GM23338 (cell line): Measurements from ENCODE around the gene FSIP1. TPM values are rescaled to one million over a fixed set of nuclear protein-coding genes. Genes with fewer than 3 reads are reported as not detected.

Source experiments
- ATAC-seq: fragments of 200-7000 bp; cut with Tn5 transposase; 3 replicates; pipeline ENCODE4 v1.9.1; 2020
- DNase-seq: peaks from one replicate; pipeline ENCODE4 v3.0.0-alpha.2; 2015; ENCODE audit warnings: low spot score
- H2AFZ ChIP-seq: fragments of 200-600 bp; sonication (generic); 2 replicates; pipeline ENCODE4 v1.8.0; 2016; ENCODE audit warnings: antibody characterized with exemption, mild to moderate bottlenecking, moderate library complexity
- H3F3A ChIP-seq: fragments of 200-600 bp; sonication (generic); replicated peaks from 2 replicates; pipeline ENCODE4 v1.8.0; 2017; ENCODE audit warnings: antibody characterized with exemption, mixed run types, low read depth
- H3K27ac ChIP-seq: fragments of 200-600 bp; sonication (generic); 2 replicates; pipeline ENCODE4 v1.6.1; 2016; ENCODE audit warnings: low read depth
- H3K27me3 ChIP-seq: fragments of 200-600 bp; sonication (generic); 2 replicates; pipeline ENCODE4 v1.8.0; 2016; ENCODE audit warnings: mild to moderate bottlenecking, mixed run types, moderate library complexity; ENCODE audit not compliant: insufficient read depth
- H3K36me3 ChIP-seq: fragments of 200-600 bp; sonication (generic); 2 replicates; pipeline ENCODE4 v1.8.0; 2016; ENCODE audit warnings: mild to moderate bottlenecking; ENCODE audit not compliant: insufficient read depth
- H3K4me1 ChIP-seq: fragments of 200-600 bp; sonication (generic); 2 replicates; pipeline ENCODE4 v1.8.0; 2016; ENCODE audit warnings: mild to moderate bottlenecking, moderate library complexity; ENCODE audit not compliant: insufficient read depth
- H3K4me2 ChIP-seq: fragments of 200-600 bp; sonication (generic); 2 replicates; pipeline ENCODE4 v1.7.1; 2017; ENCODE audit warnings: mixed run types
- H3K4me3 ChIP-seq: fragments of 200-600 bp; sonication (generic); 2 replicates; pipeline ENCODE4 v1.6.1; 2016; ENCODE audit warnings: mixed run types
- H3K79me2 ChIP-seq: fragments of 200-600 bp; sonication (generic); replicated peaks from 2 replicates; pipeline ENCODE4 v1.8.0; 2017; ENCODE audit warnings: mild to moderate bottlenecking; ENCODE audit not compliant: insufficient read depth
- H3K9me2 ChIP-seq: fragments of 200-600 bp; sonication (generic); 2 replicates; pipeline ENCODE4 v1.8.0; 2017; ENCODE audit not compliant: insufficient read depth
- H4K20me1 ChIP-seq: fragments of 200-600 bp; sonication (generic); replicated peaks from 2 replicates; pipeline ENCODE4 v1.8.0; 2017; ENCODE audit warnings: mild to moderate bottlenecking; ENCODE audit not compliant: insufficient read depth
- H3K27ac Mint-ChIP-seq: 2 replicates; pipeline ENCODE4 v1.8.0; 2020; ENCODE audit warnings: inconsistent platforms, mild to moderate bottlenecking, moderate library complexity, mixed read lengths
- H3K27me3 Mint-ChIP-seq: 3 replicates; pipeline ENCODE4 v1.8.0; 2022; ENCODE audit warnings: low read depth, mild to moderate bottlenecking, moderate library complexity, mixed read lengths, inconsistent platforms; ENCODE audit not compliant: insufficient read depth, poor library complexity
- H3K36me3 Mint-ChIP-seq: 3 replicates; pipeline ENCODE4 v1.8.0; 2021; ENCODE audit warnings: low read depth, mild to moderate bottlenecking, inconsistent platforms, moderate library complexity, mixed read lengths
- H3K4me1 Mint-ChIP-seq: 3 replicates; pipeline ENCODE4 v1.8.0; 2020; ENCODE audit warnings: mild to moderate bottlenecking, inconsistent platforms, mixed read lengths
- H3K4me3 Mint-ChIP-seq: 3 replicates; pipeline ENCODE4 v1.8.0; 2021; ENCODE audit warnings: moderate library complexity, mild to moderate bottlenecking, inconsistent platforms, mixed read lengths
- H3K9me3 Mint-ChIP-seq: 3 replicates; pipeline ENCODE4 v1.8.0; 2020; ENCODE audit warnings: moderate library complexity, mild to moderate bottlenecking, inconsistent platforms, mixed read lengths
- CREB1 ChIP-seq: fragments of 250-450 bp; sonication (Bioruptor Pico); IDR thresholded peaks from 2 replicates; pipeline ENCODE4 v1.5.0; 2020; ENCODE audit warnings: low read depth, mild to moderate bottlenecking, moderate library complexity
- CTCF ChIP-seq, 2 experiments: fragments of 200-600 bp in 1 of 2; sonication (generic) in 1 of 2; conservative IDR thresholded peaks; 2 replicates each; pipeline versions ENCODE4 v1.5.1 to v1.6.1; 2016 to 2017; ENCODE audit warnings: antibody characterized with exemption in 2 of 2, low read depth in 2 of 2, mild to moderate bottlenecking in 2 of 2, moderate library complexity in 1 of 2
- ETS1 ChIP-seq: IDR thresholded peaks from 2 replicates; pipeline ENCODE4 v1.6.1; 2016; ENCODE audit warnings: antibody characterized with exemption
- EZH2 ChIP-seq: fragments of 200-600 bp; sonication (generic); IDR thresholded peaks from one replicate; pipeline ENCODE4 v1.8.0; 2017; ENCODE audit warnings: antibody characterized with exemption, mild to moderate bottlenecking, low read depth; ENCODE audit not compliant: unreplicated experiment
- EZH2phosphoT487 ChIP-seq: fragments of 200-600 bp; sonication (generic); IDR thresholded peaks from one replicate; pipeline ENCODE4 v1.8.1; 2018; ENCODE audit warnings: antibody characterized with exemption; ENCODE audit not compliant: unreplicated experiment
- JUNB ChIP-seq: IDR thresholded peaks from one replicate; pipeline ENCODE4 v1.6.1; 2016; ENCODE audit warnings: antibody characterized with exemption; ENCODE audit not compliant: unreplicated experiment
- NANOG ChIP-seq: IDR thresholded peaks from 2 replicates; pipeline ENCODE4 v1.6.1; 2016; ENCODE audit warnings: antibody characterized with exemption, borderline replicate concordance
- POLR2AphosphoS5 ChIP-seq: IDR thresholded peaks from 2 replicates; pipeline ENCODE4 v1.6.1; 2016; ENCODE audit warnings: antibody characterized with exemption, low read depth
- REST ChIP-seq: IDR thresholded peaks from one replicate; pipeline ENCODE4 v1.6.1; 2018; ENCODE audit warnings: antibody characterized with exemption; ENCODE audit not compliant: unreplicated experiment
- STAT1 ChIP-seq: IDR thresholded peaks from one replicate; pipeline ENCODE4 v1.6.1; 2016; ENCODE audit warnings: antibody characterized with exemption; ENCODE audit not compliant: unreplicated experiment
- ZNF114 ChIP-seq: fragments of 250-450 bp; sonication (Bioruptor Pico); IDR thresholded peaks from 2 replicates; pipeline ENCODE4 v1.5.0; 2020; ENCODE audit warnings: mild to moderate bottlenecking, moderate library complexity
- ZNF331 ChIP-seq: fragments of 250-450 bp; sonication (Bioruptor Pico); IDR thresholded peaks from 2 replicates; pipeline ENCODE4 v1.5.0; 2020; ENCODE audit warnings: low read depth, mild to moderate bottlenecking, moderate library complexity
- polyA plus RNA-seq: library from polyadenylated mRNA; unstranded; fragments of >200 nt; fragmentation: Nextera tagmentation; extraction: Ambion mirVana; gene quantifications from 2 replicates; pipeline ENCODE4 v1.2.1, GENCODE V29; 2016
- total RNA-seq: library from RNA; depleted of rRNA; stranded (reverse); fragments of >200 nt; shearing (Covaris generic); gene quantifications from 2 replicates; pipeline ENCODE4 v1.2.3, GENCODE V29; 2014

The FSIP1 gene
- total and polyA plus RNA-seq, 2 experiments from 2014 or later: 0.92 to 2.1 TPM

GRCh38 chr15:39574427-39574826 is 208.2 kb downstream of the FSIP1 start:
- Mint-ChIP-seq H3K27me3 (peaks cover 2% of the 10 kb centered on the region), H3K36me3 (no peaks in the 10 kb centered on the region), H3K4me1 (peaks cover 12% of the 10 kb centered on the region), H3K4me3 (no peak overlapping the region), H3K9me3 (no peaks in the 10 kb centered on the region), H3K27ac (no peak overlapping the region)
- no peaks in the 10 kb centered on the region for H3K79me2 ChIP-seq
- H3K4me1 ChIP-seq: peaks cover 9% of the 10 kb centered on the region; the same call in 1 of the 2 replicates
- TF ChIP-seq NANOG (no peak), EZH2phosphoT487 (no peak), ZNF331 (CRISPR knock-in tag) (no peak), POLR2AphosphoS5 (no peak)
- H3K27me3 ChIP-seq: peaks cover 10% of the 10 kb centered on the region; the same call in 1 of the 2 replicates
- no peaks in the 10 kb centered on the region for H4K20me1 ChIP-seq
- H3K9me2 ChIP-seq: peaks cover 14% of the 10 kb centered on the region; the same call in 1 of the 2 replicates
- no peak overlapping the region for H3K4me3 ChIP-seq
- no peak for DNase-seq
- H3F3A ChIP-seq: no peaks in the 10 kb centered on the region
- no peak overlapping the region for H2AFZ ChIP-seq
- no peak overlapping the region for H3K4me2 ChIP-seq
- no peaks in the 10 kb centered on the region for H3K36me3 ChIP-seq
- no peak overlapping the region for H3K27ac ChIP-seq
- no peak for ATAC-seq

- Mint-ChIP-seq H3K27me3 (no peaks in the 10 kb centered on the region), H3K9me3 (no peaks in the 10 kb centered on the region), H3K36me3 (no peaks in the 10 kb centered on the region), H3K4me3 (no peak overlapping the region), H3K27ac (no peak overlapping the region), H3K4me1 (peaks cover 6% of the 10 kb centered on the region)
- Histone ChIP-seq H3K27ac (no peak overlapping the region), H3K27me3 (peaks cover 6% of the 10 kb centered on the region; the same call in 1 of the 2 replicates), H3K4me1 (peaks cover 5% of the 10 kb centered on the region; the same call in 1 of the 2 replicates), H3K4me2 (no peak overlapping the region), H4K20me1 (no peaks in the 10 kb centered on the region), H3K4me3 (no peak overlapping the region), H3F3A (no peaks in the 10 kb centered on the region), H3K79me2 (no peaks in the 10 kb centered on the region), H3K36me3 (no peaks in the 10 kb centered on the region), H2AFZ (no peak overlapping the region), H3K9me2 (peaks cover 15% of the 10 kb centered on the region; the same call in 1 of the 2 replicates)
- DNase-seq (no peak), ATAC-seq (no peak)
- no peak for TF ChIP-seq NANOG
- TF ChIP-seq EZH2phosphoT487: no peak
- no peak for TF ChIP-seq REST
- TF ChIP-seq CTCF (conservative IDR thresholded peaks at IDR 0.05; ENCODE audit: low read depth in 2 of 2): no peak
- TF ChIP-seq CREB1: no peak
- no peak for TF ChIP-seq JUNB
- TF ChIP-seq ZNF331 (CRISPR knock-in tag): no peak
- TF ChIP-seq ETS1: no peak
- TF ChIP-seq ZNF114 (CRISPR knock-in tag): no peak
- no peak for TF ChIP-seq EZH2
- no peak for TF ChIP-seq POLR2AphosphoS5
- no peak for TF ChIP-seq STAT1
Observed at GRCh38 chr15:39573844-39574243, 208.8 kb downstream of the FSIP1 start.
